ENCODE data around the gene ABITRAM. TPM values are rescaled to one million over a fixed set of nuclear protein-coding genes. Genes with fewer than 3 reads are reported as not detected.
"Not testable (repeated sequence)": the region's sequence is repeated elsewhere in the genome, so short reads cannot be mapped to it uniquely, and the experiment has no call there.

ABITRAM gene
- total RNA-seq, 2 experiments from 2014 or later, result 9.2 to 9.7 TPM

DNA sequence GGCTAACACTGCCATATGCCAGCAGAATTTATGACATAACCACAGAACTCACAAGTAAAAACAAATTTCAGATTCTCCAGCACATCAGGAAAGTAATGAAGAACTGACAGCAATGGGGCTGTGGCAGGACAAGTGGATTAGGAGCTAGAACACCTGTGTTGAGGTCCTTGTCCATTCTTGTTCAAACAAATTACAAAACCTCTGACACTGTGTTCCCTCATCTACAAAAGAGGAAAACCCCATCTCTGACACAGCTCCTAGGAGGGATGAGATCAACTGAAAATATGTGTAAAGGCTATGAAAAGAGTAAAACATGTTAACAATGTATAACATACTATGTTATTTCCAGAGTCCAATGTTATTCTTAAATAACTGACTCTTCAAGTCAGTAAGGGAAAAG lies 23.8 kb upstream of the ABITRAM start:
- Mint-ChIP-seq H3K4me1 (peaks cover 10% of the 10 kb centered on the region), H3K27ac (no peak overlapping the region), H3K36me3 (peaks cover 23% of the 10 kb centered on the region), H3K4me3 (no peak overlapping the region), H3K9me3 (no peaks in the 10 kb centered on the region), H3K27me3 (no peaks in the 10 kb centered on the region)
- ATAC-seq (ENCODE audit: low read depth) (no peak), DNase-seq (no peak)
- POLR2A ChIA-PET, result no interaction called here

DNA sequence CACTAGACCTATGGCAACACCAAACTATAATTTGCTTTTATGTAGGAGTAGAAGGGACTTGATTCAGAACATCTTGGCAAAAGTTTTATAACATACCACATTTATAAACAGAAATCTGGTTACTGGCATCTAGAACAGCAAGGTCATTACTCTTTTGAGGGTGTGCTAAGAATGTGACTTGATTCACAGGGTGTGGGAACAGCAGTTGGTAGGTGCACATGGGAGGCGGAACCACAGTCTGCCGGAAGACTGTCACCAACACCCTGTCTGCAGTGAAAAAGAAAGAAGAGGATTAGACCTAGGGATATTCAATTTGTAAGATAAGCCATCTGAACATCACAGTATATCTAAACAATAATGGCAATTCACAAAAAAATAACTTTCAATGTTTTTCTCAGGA lies 23.3 kb upstream of the ABITRAM start:
- ATAC-seq (ENCODE audit: low read depth) (no peak), DNase-seq (no peak)
- Mint-ChIP-seq H3K36me3 (peaks cover 25% of the 10 kb centered on the region), H3K27ac (no peak overlapping the region), H3K4me1 (peaks cover 10% of the 10 kb centered on the region), H3K9me3 (no peaks in the 10 kb centered on the region), H3K27me3 (no peaks in the 10 kb centered on the region), H3K4me3 (no peak overlapping the region)
- POLR2A ChIA-PET, result no interaction called here

DNA sequence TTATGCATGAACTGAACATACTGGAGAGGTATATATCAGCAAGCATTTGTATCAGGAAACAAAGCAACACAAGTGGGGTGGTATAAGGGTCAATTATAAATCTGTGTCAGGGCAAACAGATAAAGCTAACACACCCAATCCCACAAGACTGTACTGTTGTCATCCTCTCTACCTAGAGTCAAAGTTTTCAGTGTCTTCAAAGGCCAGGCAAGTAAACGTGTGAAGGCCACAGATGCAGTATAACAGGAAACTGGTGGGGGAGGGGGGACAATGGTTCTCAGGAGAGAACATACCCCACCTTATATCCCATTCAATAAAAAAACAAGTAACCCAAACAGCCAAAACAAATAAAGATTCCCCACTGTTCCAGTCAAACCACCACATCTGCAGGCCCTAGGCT lies 22.4 kb upstream of the ABITRAM start:
- Mint-ChIP-seq H3K4me1 (peaks cover 10% of the 10 kb centered on the region), H3K27me3 (no peaks in the 10 kb centered on the region), H3K36me3 (peaks cover 23% of the 10 kb centered on the region), H3K4me3 (no peak overlapping the region), H3K9me3 (no peaks in the 10 kb centered on the region), H3K27ac (peak overlapping the region; percentile 66)
- ATAC-seq (ENCODE audit: low read depth) (peak; percentile 81), DNase-seq (no peak)
- POLR2A ChIA-PET, result interaction anchor here (0.6 kb wide), 1 partner anchor 11 kb away, joined by 3 read pairs; no protein-coding TSS in a partner anchor

DNA sequence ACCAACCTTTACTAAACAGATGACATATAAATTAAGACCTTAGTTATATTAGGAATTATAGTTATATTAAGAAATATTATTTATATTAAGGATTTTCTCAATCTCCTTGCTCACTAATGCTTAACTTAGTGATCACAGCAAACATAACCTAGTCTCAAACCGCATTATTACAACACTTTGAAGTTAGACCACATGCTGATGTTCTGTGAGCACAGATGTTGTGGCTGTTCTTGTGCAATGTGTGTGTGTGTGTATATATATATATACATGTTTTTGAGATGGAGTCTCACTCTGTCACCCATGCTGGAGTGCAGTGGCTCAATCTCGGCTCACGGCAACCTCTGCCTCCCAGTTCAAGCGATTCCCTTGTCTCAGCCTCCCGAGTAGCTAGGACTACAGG lies 20.8 kb upstream of the ABITRAM start:
- POLR2A ChIA-PET, result no interaction called here
- Mint-ChIP-seq H3K4me3 (no peak overlapping the region), H3K4me1 (peaks cover 10% of the 10 kb centered on the region), H3K9me3 (no peaks in the 10 kb centered on the region), H3K27me3 (no peaks in the 10 kb centered on the region), H3K36me3 (peaks cover 19% of the 10 kb centered on the region), H3K27ac (no peak overlapping the region)
- DNase-seq (no peak), ATAC-seq (ENCODE audit: low read depth) (no peak)

DNA sequence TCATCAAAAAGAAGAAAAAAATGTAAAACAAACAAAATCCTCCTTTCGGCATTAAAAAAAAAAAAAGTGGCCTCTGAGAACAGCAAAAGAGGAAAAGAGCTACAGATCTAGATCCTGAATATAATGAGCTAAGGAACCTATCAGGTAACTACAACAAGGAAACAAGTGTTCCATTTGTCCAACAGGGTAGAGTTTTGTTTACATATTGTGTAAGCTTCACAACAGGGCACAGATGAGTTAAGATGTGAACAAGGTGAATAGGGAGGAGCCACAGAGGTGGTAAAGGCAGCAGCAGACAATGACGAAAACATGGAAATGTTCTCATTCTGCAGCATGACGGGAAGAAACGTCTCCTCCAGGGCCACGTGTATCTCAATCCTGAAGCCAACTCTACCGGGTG lies 14.7 kb upstream of the ABITRAM start:
- Mint-ChIP-seq H3K4me1 (no peaks in the 10 kb centered on the region), H3K4me3 (no peak overlapping the region), H3K9me3 (no peaks in the 10 kb centered on the region), H3K27ac (no peak overlapping the region), H3K27me3 (no peaks in the 10 kb centered on the region), H3K36me3 (peaks cover 15% of the 10 kb centered on the region)
- ATAC-seq (ENCODE audit: low read depth) (no peak), DNase-seq (no peak)
- POLR2A ChIA-PET, result no interaction called here

DNA sequence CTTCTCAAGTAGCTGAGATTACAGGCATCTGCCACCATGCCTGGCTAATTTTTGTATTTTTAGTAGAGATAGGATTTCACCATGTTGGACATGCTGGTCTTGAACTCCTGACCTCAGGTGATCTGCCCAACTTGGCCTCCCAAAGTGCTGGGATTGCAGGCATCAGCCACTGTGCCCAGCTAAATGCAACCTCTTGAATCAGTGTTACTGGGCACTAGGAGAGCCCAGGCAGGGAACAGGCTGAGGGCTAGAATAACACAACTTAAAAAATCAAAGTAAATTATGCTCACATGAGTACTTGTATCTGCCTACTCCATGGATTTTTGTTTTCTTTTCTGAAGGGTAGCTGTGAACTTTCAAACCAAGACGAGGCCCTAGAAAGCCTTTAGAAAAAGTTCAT lies 13.8 kb upstream of the ABITRAM start:
- H3K4me3 Mint-ChIP-seq; POLR2A ChIA-PET; H3K4me1 Mint-ChIP-seq; ATAC-seq (ENCODE audit: low read depth); H3K9me3 Mint-ChIP-seq; H3K27ac Mint-ChIP-seq; H3K27me3 Mint-ChIP-seq; DNase-seq: not testable (repeated sequence)
- peaks cover 22% of the 10 kb centered on the region for H3K36me3 Mint-ChIP-seq

DNA sequence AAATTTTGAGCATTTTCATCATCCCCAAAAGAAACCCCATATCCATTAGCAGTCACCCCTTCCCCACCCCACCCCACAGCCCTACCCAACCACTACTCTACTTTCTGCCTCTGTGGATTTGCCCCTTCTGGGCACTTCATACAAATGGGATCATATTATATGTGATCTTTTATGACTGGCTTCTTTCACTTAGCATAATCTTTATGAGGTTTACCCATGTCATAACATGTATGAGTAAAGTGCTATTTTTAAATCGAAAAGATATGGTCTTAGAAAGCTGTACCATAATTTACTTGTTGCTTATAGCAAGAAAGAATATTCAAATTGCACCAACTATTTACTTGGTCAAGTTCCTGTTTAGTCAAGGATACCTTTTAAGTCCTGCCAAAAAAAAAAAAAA lies 13.0 kb upstream of the ABITRAM start:
- ATAC-seq (ENCODE audit: low read depth) (no peak), DNase-seq (no peak)
- H3K4me3 Mint-ChIP-seq, result no peak overlapping the region
- H3K36me3 Mint-ChIP-seq, result peaks cover 24% of the 10 kb centered on the region
- H3K9me3 Mint-ChIP-seq, result no peaks in the 10 kb centered on the region
- POLR2A ChIA-PET, result no interaction called here
- no peak overlapping the region for H3K27ac Mint-ChIP-seq
- no peaks in the 10 kb centered on the region for H3K27me3 Mint-ChIP-seq
- H3K4me1 Mint-ChIP-seq, result no peaks in the 10 kb centered on the region

DNA sequence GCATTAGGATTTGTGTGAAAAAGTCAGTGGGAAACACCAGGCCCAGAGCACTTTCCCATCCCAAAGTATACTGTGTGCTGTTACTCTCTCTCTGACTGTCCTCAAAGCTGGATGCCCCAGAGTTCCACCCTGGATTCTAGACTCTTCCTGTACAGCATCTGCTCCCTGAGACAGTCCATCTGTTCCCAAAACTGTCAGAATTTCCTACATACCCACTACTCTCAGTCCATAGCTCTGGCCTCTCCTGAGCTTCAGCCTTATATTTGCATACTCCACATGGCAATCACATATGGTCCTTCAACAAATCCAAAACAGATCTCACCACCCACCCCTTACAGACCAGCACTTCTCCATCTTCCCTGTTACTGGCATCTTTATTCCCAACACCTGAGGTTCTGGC lies 9.7 kb upstream of the ABITRAM start:
- H3K36me3 Mint-ChIP-seq, result peaks cover 26% of the 10 kb centered on the region
- POLR2A ChIA-PET, result no interaction called here
- no peaks in the 10 kb centered on the region for H3K27me3 Mint-ChIP-seq
- DNase-seq (no peak), ATAC-seq (ENCODE audit: low read depth) (no peak)
- H3K4me1 Mint-ChIP-seq, result no peaks in the 10 kb centered on the region
- H3K27ac Mint-ChIP-seq, result no peak overlapping the region
- no peaks in the 10 kb centered on the region for H3K9me3 Mint-ChIP-seq
- H3K4me3 Mint-ChIP-seq, result no peak overlapping the region

DNA sequence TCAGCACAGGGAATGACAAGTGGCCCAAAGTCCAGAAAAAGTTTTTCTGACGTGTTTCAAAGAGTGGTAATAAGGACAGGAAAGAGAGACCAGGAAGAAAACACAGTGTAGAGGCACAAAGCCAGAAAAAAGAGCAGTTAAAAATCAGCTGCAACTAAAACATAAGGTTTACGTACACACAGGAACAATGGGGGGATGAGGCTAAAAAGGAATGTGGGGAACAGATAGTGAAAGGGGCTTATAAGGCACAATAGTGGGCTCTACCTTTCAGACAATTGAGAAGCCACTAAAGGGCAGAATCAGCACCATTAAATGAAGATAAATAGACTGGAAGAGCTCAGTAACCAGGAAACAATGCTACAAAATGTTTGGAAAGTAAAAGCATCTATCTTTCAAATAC lies 5.8 kb upstream of the ABITRAM start:
- Mint-ChIP-seq H3K36me3 (peaks cover 22% of the 10 kb centered on the region), H3K27ac (no peak overlapping the region), H3K27me3 (no peaks in the 10 kb centered on the region), H3K9me3 (no peaks in the 10 kb centered on the region), H3K4me3 (no peak overlapping the region), H3K4me1 (peaks cover 7% of the 10 kb centered on the region)
- no peak for ATAC-seq (ENCODE audit: low read depth)
- POLR2A ChIA-PET, result no interaction called here
- DNase-seq, result no peak

DNA sequence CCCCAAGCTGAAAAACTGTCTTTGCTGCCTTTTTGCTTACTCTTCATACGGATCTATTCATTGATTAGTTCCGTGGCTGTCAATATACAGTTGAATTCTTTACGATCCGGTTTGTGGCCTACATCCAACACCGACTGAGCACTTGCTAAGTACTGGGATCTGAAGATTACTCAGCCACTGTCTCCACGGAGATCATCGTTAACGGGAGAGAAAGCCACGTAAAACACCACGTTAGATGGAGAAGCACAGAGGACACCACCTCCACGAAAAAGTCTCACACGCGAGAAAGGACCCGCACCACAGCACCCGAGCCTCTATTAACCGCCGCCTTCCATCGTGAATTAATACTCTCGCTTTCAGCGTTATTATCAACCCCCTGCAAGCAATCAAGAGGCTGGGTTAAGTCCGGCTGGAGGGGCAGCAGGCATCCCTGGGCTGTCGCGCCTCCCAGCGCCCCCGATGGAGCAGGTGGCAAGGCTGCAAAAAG lies 926 bp upstream of the ABITRAM start:
- no peaks in the 10 kb centered on the region for H3K27me3 Mint-ChIP-seq
- peak overlapping the region; percentile 99 for H3K27ac Mint-ChIP-seq
- peaks cover 15% of the 10 kb centered on the region for H3K4me1 Mint-ChIP-seq
- peak overlapping the region; percentile 97 for H3K4me3 Mint-ChIP-seq
- H3K36me3 Mint-ChIP-seq, result peaks cover 1% of the 10 kb centered on the region
- ATAC-seq (ENCODE audit: low read depth) (no peak), DNase-seq (no peak)
- POLR2A ChIA-PET, result interaction anchor here (1.2 kb wide), 1 partner anchor 81 kb away, joined by 3 read pairs; no protein-coding TSS in a partner anchor
- no peaks in the 10 kb centered on the region for H3K9me3 Mint-ChIP-seq

DNA sequence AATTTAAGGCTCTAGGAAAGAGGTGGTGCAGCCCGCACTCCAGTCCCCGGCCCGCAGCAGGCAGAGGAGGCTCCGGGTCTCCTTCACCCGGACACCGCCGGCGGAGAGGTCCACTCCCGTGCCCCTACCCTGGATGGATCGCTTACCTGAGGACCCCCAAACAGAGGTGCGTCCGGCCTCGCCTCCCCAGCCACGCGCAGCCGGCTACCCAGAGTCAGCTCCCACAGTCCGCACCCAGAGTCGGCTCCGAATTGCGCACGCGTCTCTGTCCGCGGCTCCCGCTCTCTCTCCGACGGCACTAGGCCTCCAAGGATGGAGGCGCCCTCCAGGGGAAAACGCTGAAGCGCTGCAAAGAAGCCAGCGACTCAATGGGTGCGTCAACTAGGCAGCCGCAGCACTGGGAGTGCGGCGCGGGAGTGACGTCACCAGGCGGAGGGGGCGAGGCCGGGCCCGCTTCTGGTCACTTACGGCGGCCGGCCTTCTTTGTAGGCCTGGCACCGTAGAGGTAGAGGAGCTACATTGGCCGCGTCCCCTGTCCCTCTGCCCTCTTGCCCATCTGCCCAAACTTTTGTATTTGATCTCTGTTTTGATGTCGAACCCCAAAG lies 380 bp upstream of the ABITRAM start, which contains the start of gene ELP1:
Gene ELP1, minus strand, starts transcription at position 407 of the 605 bp plus-strand sequence. CDS start 2,978 bp downstream, outside the sequence.
- Mint-ChIP-seq H3K9me3 (no peaks in the 10 kb centered on the region), H3K4me3 (peak within 1 kb of the TSS; percentile 97), H3K36me3 (peaks cover 1% of the 10 kb centered on the region), H3K4me1 (peaks cover 15% of the 10 kb centered on the region), H3K27ac (peak within 1 kb of the TSS; percentile 99), H3K27me3 (no peaks in the 10 kb centered on the region)
- peak; percentile 90 for ATAC-seq (ENCODE audit: low read depth)
- peak; percentile 92 for DNase-seq
- POLR2A ChIA-PET, result interaction anchor here (0.5 to 1.2 kb wide), 3 partner anchors 80 to 1632 kb away, joined by 3 read pairs; partner anchors contain the start of gene TMEM245

DNA sequence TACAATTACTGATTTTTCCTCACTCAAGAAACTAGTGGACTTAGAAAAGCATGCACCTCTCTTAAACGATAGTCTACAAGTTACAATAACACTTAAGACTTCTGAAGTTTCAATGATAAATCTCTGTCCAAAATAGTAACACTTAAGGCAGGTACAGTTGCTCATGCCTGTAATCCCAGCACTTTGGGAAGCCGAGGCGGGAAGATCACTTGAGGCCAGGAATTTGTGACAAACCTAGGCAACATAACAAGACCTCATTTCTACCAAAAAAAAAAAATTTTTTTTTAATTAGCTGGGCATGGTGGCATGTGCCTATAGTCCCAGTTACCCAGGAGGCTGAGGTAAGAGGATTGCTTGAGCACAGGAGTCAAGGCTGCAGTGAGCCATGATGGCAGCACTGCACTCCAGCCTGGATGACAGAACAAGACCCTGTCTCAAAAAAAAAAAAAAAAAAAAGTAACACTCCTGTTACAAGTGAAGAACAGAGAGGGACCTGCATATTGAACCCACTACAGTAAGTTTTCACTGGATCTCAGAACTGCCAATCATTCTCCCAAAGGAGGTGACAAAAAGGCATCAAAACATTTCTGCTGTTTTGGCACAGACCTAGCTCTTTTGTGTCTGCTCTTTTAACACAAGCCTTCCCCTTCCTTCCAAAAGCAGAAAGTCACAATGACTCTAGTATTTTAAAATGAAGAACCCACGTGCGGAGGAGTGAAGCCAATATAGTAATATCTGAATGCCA lies 3.5 kb downstream of the ABITRAM start:
- DNase-seq (no peak), ATAC-seq (ENCODE audit: low read depth) (no peak)

DNA sequence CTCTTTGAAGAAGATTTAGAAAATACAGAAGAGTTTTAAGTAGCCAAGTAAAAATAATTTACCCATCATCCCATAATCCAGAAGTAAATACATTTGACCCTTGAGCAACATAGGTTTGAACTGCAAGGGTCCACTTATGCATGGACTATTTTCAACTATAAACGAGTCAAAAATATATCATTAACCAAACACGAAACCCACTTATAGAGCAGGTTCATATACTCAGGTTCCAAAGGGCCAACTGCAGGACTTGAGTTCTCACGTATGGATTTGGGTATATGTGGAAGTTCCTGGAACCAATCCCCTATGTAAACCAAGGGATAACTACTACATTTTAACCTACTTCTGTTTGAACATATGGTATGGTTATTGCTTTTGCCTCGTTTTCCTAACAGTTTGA lies 5.8 kb downstream of the ABITRAM start:
- Mint-ChIP-seq H3K4me3 (no peak overlapping the region), H3K36me3 (peaks cover 1% of the 10 kb centered on the region), H3K4me1 (peaks cover 5% of the 10 kb centered on the region), H3K9me3 (no peaks in the 10 kb centered on the region), H3K27ac (no peak overlapping the region), H3K27me3 (no peaks in the 10 kb centered on the region)
- POLR2A ChIA-PET, result no interaction called here
- DNase-seq (no peak), ATAC-seq (ENCODE audit: low read depth) (no peak)

More for the DNA sequence above, 3.5 kb downstream of the ABITRAM start:
- Mint-ChIP-seq H3K36me3 (peaks cover 1% of the 10 kb centered on the region), H3K4me1 (peaks cover 13% of the 10 kb centered on the region), H3K27ac (no peak overlapping the region), H3K4me3 (no peak overlapping the region), H3K9me3 (no peaks in the 10 kb centered on the region), H3K27me3 (no peaks in the 10 kb centered on the region)
- POLR2A ChIA-PET, result no interaction called here

DNA sequence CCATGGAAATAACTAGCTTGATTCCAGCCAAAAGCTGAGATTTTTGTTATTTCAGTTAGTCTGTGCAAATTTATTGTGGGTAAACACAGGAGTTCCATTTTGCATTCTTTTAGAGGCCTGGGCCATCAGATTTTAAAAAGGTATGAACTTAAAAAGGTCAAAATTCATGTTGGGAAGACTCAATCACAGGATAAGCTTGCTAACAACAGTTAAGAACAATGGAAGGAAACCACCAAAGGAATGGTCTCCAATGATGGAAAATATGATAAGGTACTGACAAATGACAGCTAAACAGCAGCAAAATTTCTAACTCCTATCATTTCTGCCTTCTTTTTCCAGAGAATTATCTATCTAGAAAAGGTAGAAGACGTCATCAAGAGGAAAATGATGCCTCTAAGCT lies 16.0 kb downstream of the ABITRAM start:
- H3K4me3 Mint-ChIP-seq, result no peak overlapping the region
- POLR2A ChIA-PET, result interaction anchor here (0.6 kb wide), 2 partner anchors 138 to 490 kb away, joined by 3 to 5 read pairs; no protein-coding TSS in a partner anchor
- ATAC-seq (ENCODE audit: low read depth), result no peak

More for the DNA sequence above, 16.0 kb downstream of the ABITRAM start:
- Mint-ChIP-seq H3K27ac (no peak overlapping the region), H3K9me3 (no peaks in the 10 kb centered on the region), H3K36me3 (peaks cover 10% of the 10 kb centered on the region), H3K27me3 (no peaks in the 10 kb centered on the region), H3K4me1 (no peaks in the 10 kb centered on the region)
- DNase-seq, result no peak
